ENCODE measurements around the gene SCNN1G. TPM values are rescaled to one million over a fixed set of nuclear protein-coding genes. Genes with fewer than 3 reads are reported as not detected.

SCNN1G gene
- total RNA-seq, 1 experiment from 2014 or later: not detected

- ChIA-PET CTCF (no interaction called here), POLR2A (no interaction called here), RAD21 (ENCODE audit: low non-redundant PET in 1 of 2, low total read pairs in 2 of 2, uncharacterized antibody in 2 of 2, unreplicated experiment in 2 of 2) (no interaction called here)
- H3K27me3 ChIP-seq (ENCODE audit: insufficient read depth, low read length): no peaks in the 10 kb centered on the region
- TF ChIP-seq CBX3 (IDR thresholded peaks at IDR 0.05; ENCODE audit: low read depth): 0 out of 2 replicates have a peak, but pooled peaks have one; percentile 24
- TF ChIP-seq SP1 (IDR thresholded peaks at IDR 0.05; ENCODE audit: low read depth): no peak
- TF ChIP-seq CTCF (IDR thresholded peaks at IDR 0.05 in 2 of 3, conservative IDR thresholded peaks at IDR 0.05 in 1 of 3; ENCODE audit: borderline replicate concordance in 1 of 3, insufficient read depth in 1 of 3, low read depth in 2 of 3, low read length in 2 of 3): peak; percentile 25 to 65 (median 60); a peak in 4 of 6 replicates
- TF ChIP-seq MAX (IDR thresholded peaks at IDR 0.05): no peak
- peak; percentile 40; the same call in 1 of the 2 replicates for TF ChIP-seq RAD21 (IDR thresholded peaks at IDR 0.05; ENCODE audit: low read depth)
- H3K27ac ChIP-seq (ENCODE audit: low read depth, low read length): no peak overlapping the region
- ATAC-seq (peak; percentile 99), DNase-seq (ENCODE audit: low read depth, low spot score) (peak; percentile 21)
- peak overlapping the region; percentile 45 for H3K4me2 ChIP-seq (ENCODE audit: low read length)
- no peaks in the 10 kb centered on the region for H3K79me2 ChIP-seq (ENCODE audit: insufficient read depth, low read length)
- BruUV-seq (replicated peaks): no TSS peak
- intact Hi-C loops (cut with micrococcal nuclease): no loop called here
- H3K4me3 ChIP-seq (replicated peaks in 1 of 2; ENCODE audit: low read depth in 1 of 2, low read length in 2 of 2): no peak overlapping the region
- no peaks in the 10 kb centered on the region for H3K9me2 ChIP-seq (ENCODE audit: insufficient read depth)
- H4K20me1 ChIP-seq (ENCODE audit: insufficient read depth): no peaks in the 10 kb centered on the region
- peaks cover 0 to 5% of the 10 kb centered on the region in 2 experiments; a peak in 2 of 4 replicates for H3K4me1 ChIP-seq (ENCODE audit: control insufficient read depth in 1 of 2, insufficient read depth in 2 of 2, low read length in 2 of 2)
- no peaks in the 10 kb centered on the region for H3K36me3 ChIP-seq (ENCODE audit: control insufficient read depth in 1 of 2, insufficient read depth in 2 of 2, low read length in 2 of 2)
- H2AFZ ChIP-seq (ENCODE audit: low read depth, low read length, poor library complexity, severe bottlenecking): peak overlapping the region; percentile 98
- H3K9ac ChIP-seq (ENCODE audit: low read length): no peak overlapping the region
- no peaks in the 10 kb centered on the region for H3K9me3 ChIP-seq (ENCODE audit: control insufficient read depth in 1 of 2, insufficient read depth in 1 of 2, low read depth in 1 of 2, low read length in 2 of 2)
These were observed 27.0 kb upstream of the SCNN1G start for GRCh38 chr16:23155445-23156049.

GRCh38 chr16:23156110-23156509, 26.4 kb upstream of the SCNN1G start:
- Histone ChIP-seq H3K9me3 (ENCODE audit: control insufficient read depth in 1 of 2, insufficient read depth in 1 of 2, low read depth in 1 of 2, low read length in 2 of 2) (no peaks in the 10 kb centered on the region), H3K4me1 (ENCODE audit: control insufficient read depth in 1 of 2, insufficient read depth in 2 of 2, low read length in 2 of 2) (peaks cover 0 to 5% of the 10 kb centered on the region in 2 experiments; a peak in 2 of 4 replicates), H3K4me2 (ENCODE audit: low read length) (no peak overlapping the region), H3K36me3 (ENCODE audit: control insufficient read depth in 1 of 2, insufficient read depth in 2 of 2, low read length in 2 of 2) (no peaks in the 10 kb centered on the region), H4K20me1 (ENCODE audit: insufficient read depth) (no peaks in the 10 kb centered on the region), H3K9ac (ENCODE audit: low read length) (no peak overlapping the region), H3K79me2 (ENCODE audit: insufficient read depth, low read length) (no peaks in the 10 kb centered on the region), H3K27me3 (ENCODE audit: insufficient read depth, low read length) (no peaks in the 10 kb centered on the region), H3K27ac (ENCODE audit: low read depth, low read length) (no peak overlapping the region), H3K9me2 (ENCODE audit: insufficient read depth) (no peaks in the 10 kb centered on the region), H2AFZ (ENCODE audit: low read depth, low read length, poor library complexity, severe bottlenecking) (no peak overlapping the region), H3K4me3 (replicated peaks in 1 of 2; ENCODE audit: low read depth in 1 of 2, low read length in 2 of 2) (no peak overlapping the region)
- POLR2A ChIA-PET: no interaction called here
- DNase-seq (ENCODE audit: low read depth, low spot score): no peak
- CTCF ChIA-PET: no interaction called here
- RAD21 ChIA-PET (ENCODE audit: low non-redundant PET in 1 of 2, low total read pairs in 2 of 2, uncharacterized antibody in 2 of 2, unreplicated experiment in 2 of 2): no interaction called here
- intact Hi-C loops (cut with micrococcal nuclease): no loop called here
- no peak for ATAC-seq
- BruUV-seq (replicated peaks): no TSS peak
- TF ChIP-seq SP1 (IDR thresholded peaks at IDR 0.05; ENCODE audit: low read depth) (no peak), EZH2phosphoT487 (IDR thresholded peaks at IDR 0.05; ENCODE audit: borderline replicate concordance) (no peak), ZFX (IDR thresholded peaks at IDR 0.05) (no peak), MAX (IDR thresholded peaks at IDR 0.05) (no peak), JUND (IDR thresholded peaks at IDR 0.05) (no peak), ELF1 (IDR thresholded peaks at IDR 0.05; ENCODE audit: borderline replicate concordance, low read depth) (no peak), RAD21 (IDR thresholded peaks at IDR 0.05; ENCODE audit: low read depth) (no peak), CBX3 (IDR thresholded peaks at IDR 0.05; ENCODE audit: low read depth) (no peak), YY1 (IDR thresholded peaks at IDR 0.05; ENCODE audit: extremely low read depth, insufficient replicate concordance, low read depth, low read length) (no peak), FOSL1 (IDR thresholded peaks at IDR 0.05; ENCODE audit: low read depth) (no peak), ZNF274 (IDR thresholded peaks at IDR 0.05; ENCODE audit: low read depth, low read length) (no peak), ZBTB33 (IDR thresholded peaks at IDR 0.05; ENCODE audit: extremely low read depth, insufficient replicate concordance, low read length) (no peak)

Data from HCT116 (cell line).